ENCODE results near the gene LRRN2. TPM values are rescaled to one million over a fixed set of nuclear protein-coding genes. Genes with fewer than 3 reads are reported as not detected.

Gene LRRN2
- total and polyA plus RNA-seq, 2 donors (not counting 3 experiments of a cell fraction or from before 2014, with no cell fraction given): not detected

DNA sequence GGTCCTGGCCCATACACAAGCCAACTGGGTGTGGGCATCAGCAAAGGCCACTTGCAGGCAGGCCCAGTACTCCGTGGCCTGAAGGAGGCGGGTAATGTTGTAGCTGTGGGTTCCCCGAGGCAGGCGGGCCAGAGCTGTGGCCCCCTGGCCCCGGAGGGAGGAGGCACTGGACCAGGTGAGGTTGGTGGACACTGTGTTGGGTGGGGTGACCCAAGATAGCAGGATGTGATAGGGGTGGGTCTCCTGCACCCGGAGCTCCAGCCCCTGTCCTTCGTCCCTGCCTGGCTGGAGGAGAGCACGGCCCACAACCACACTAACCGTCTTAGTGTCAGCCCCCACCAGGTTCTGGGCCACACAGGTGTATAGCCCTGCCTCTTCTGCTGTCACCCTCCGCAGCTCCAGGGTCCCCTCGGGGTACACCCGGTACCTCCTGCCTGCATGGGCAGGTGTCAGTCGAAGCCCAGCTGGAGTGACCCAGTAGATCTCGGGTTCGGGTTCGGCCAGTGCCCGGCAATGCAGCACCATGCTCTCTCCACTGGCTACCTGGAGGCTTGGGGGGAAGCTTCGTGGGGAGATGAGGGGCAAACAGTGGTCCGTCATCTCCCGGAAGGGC, 67.3 kb downstream of the LRRN2 start:
- no peak overlapping the region for H2AFZ ChIP-seq (ENCODE audit: low read depth, low read length)
- dilution Hi-C loops (cut with MboI; ENCODE audit: extremely low pct_ligation_motif_present, low sequenced_read_pairs): no loop called here
- TF ChIP-seq CTCF (IDR thresholded peaks at IDR 0.05; ENCODE audit: extremely low read depth in 1 of 2, insufficient read depth in 1 of 2, low read depth in 1 of 2, low read length in 2 of 2) (no peak), FOS (IDR thresholded peaks at IDR 0.05; ENCODE audit: borderline replicate concordance, insufficient read depth, low read length) (no peak), EZH2 (IDR thresholded peaks at IDR 0.05; ENCODE audit: borderline replicate concordance, low read depth, low read length, severe bottlenecking) (no peak), JUN (IDR thresholded peaks at IDR 0.05; ENCODE audit: borderline replicate concordance, insufficient read depth, insufficient read length, low read depth) (no peak), POLR2AphosphoS5 (IDR thresholded peaks at IDR 0.05; ENCODE audit: insufficient read depth, low read depth, low read length) (no peak), MYC (IDR thresholded peaks at IDR 0.05; ENCODE audit: low read depth, low read length) (no peak), GATA2 (IDR thresholded peaks at IDR 0.05; ENCODE audit: insufficient read depth, insufficient read length, low read depth, low read length) (no peak), POLR2A (IDR thresholded peaks at IDR 0.05; ENCODE audit: low read depth, low read length) (no peak)
- TF ChIP-seq, protein P1, sequence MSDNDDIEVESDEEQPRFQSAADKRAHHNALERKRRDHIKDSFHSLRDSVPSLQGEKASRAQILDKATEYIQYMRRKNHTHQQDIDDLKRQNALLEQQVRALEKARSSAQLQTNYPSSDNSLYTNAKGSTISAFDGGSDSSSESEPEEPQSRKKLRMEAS (IDR thresholded peaks at IDR 0.05; ENCODE audit: insufficient read depth, insufficient read length): no peak
- CTCF ChIA-PET: no interaction called here
- no peak overlapping the region for H3K9ac ChIP-seq (replicated peaks; ENCODE audit: extremely low read depth, insufficient read depth, low read length)
- no peak for DNase-seq (ENCODE audit: low read depth, low spot score)
- H3K36me3 ChIP-seq (ENCODE audit: control insufficient read depth in 2 of 2, extremely low read depth in 1 of 2, insufficient read depth in 2 of 2, low read length in 2 of 2): no peaks in the 10 kb centered on the region
- H3K9me1 ChIP-seq (replicated peaks; ENCODE audit: control insufficient read depth, extremely low read depth, insufficient read depth, low read length): no peaks in the 10 kb centered on the region
- no peaks in the 10 kb centered on the region for H3K4me1 ChIP-seq (ENCODE audit: control insufficient read depth, extremely low read depth, insufficient read depth, low read length)
- H3K27ac ChIP-seq (ENCODE audit: insufficient read depth, low read depth, low read length): no peak overlapping the region
- H4K20me1 ChIP-seq (replicated peaks; ENCODE audit: control insufficient read depth, extremely low read depth, insufficient read depth, low read length): no peaks in the 10 kb centered on the region
- H3K4me3 ChIP-seq (replicated peaks in 1 of 3; ENCODE audit: insufficient read depth in 1 of 3, low read depth in 1 of 3, low read length in 3 of 3): no peak overlapping the region
- H3K9me3 ChIP-seq (replicated peaks; ENCODE audit: control insufficient read depth, insufficient read depth, low read length): no peaks in the 10 kb centered on the region
- intact Hi-C loops (cut with micrococcal nuclease): no loop called here
- FAIRE-seq: no peak
- H3K4me2 ChIP-seq (ENCODE audit: insufficient read depth, low read length): no peak overlapping the region
- no TSS peak for BruUV-seq (replicated peaks)
- POLR2A ChIA-PET: no interaction called here
- peaks cover 0 to 2% of the 10 kb centered on the region in 2 experiments for H3K27me3 ChIP-seq (ENCODE audit: control insufficient read depth in 2 of 2, insufficient read depth in 2 of 2, low read length in 2 of 2)
- H3K79me2 ChIP-seq (ENCODE audit: control insufficient read depth, insufficient read depth, low read length): no peaks in the 10 kb centered on the region
